HCT116 (cell line): ENCODE measurements around the gene RNF121. TPM values are rescaled to one million over a fixed set of nuclear protein-coding genes. Genes with fewer than 3 reads are reported as not detected.
"Not testable (repeated sequence)": the region's sequence is repeated elsewhere in the genome, so short reads cannot be mapped to it uniquely, and the experiment has no call there.

Experiments
- ATAC-seq: fragments of 200-7000 bp; cut with Tn5 transposase; 2 replicates; pipeline ENCODE4 v1.9.1; 2020; ENCODE audit warnings: mild to moderate bottlenecking, moderate library complexity
- BruUV-seq: library from RNA; stranded (reverse); fragments of 400-500 nt; replicated peaks from 2 replicates; lab custom pipeline; 2021; lab: Mats Ljungman, UMichigan
- CTCF ChIA-PET: fragments of 300-600 bp; sonication (Branson Sonifier 250); formaldehyde crosslinking; loops from one replicate; lab custom pipeline; 2021; ENCODE audit warnings: antibody characterized with exemption; lab: Charles Lee
- POLR2A ChIA-PET: fragments of 300-600, 350-600 bp; sonication (Branson Sonifier 250); formaldehyde crosslinking; loops from one replicate; lab custom pipeline; 2021; ENCODE audit warnings: antibody characterized with exemption; lab: Charles Lee
- RAD21 ChIA-PET, 2 experiments: fragments of 300-600 bp; sonication (Branson Sonifier 250); formaldehyde crosslinking; loops; one replicate each; lab custom pipeline; 2023; ENCODE audit warnings: low total read pairs in 2 of 2; ENCODE audit not compliant: uncharacterized antibody in 2 of 2, unreplicated experiment in 2 of 2, low non-redundant PET in 1 of 2; lab: Charles Lee
- DNase-seq: peaks from one replicate; pipeline ENCODE4 v3.0.0-alpha.2; 2010; ENCODE audit warnings: low read depth, low spot score
- H2AFZ ChIP-seq: fragments of 200-600 bp; shearing (Covaris generic), sonication (generic); 2 replicates; pipeline ENCODE4 v1.6.1; 2017; ENCODE audit warnings: low read depth, mixed run types, mixed read lengths, antibody characterized with exemption, low read length; ENCODE audit not compliant: poor library complexity, severe bottlenecking
- H3K27ac ChIP-seq: 2 replicates; pipeline ENCODE4 v1.5.1; 2012; ENCODE audit warnings: low read depth, low read length
- H3K27me3 ChIP-seq: fragments of 200-600 bp; sonication (generic); 2 replicates; pipeline ENCODE4 v1.6.1; 2016; ENCODE audit warnings: mixed run types, low read length, mixed read lengths; ENCODE audit not compliant: insufficient read depth
- H3K36me3 ChIP-seq, 2 experiments: fragments of 200-500 bp in 1 of 2; fragments of 200-600 bp in 1 of 2; sonication (Bioruptor generic) in 1 of 2; sonication (generic) in 1 of 2; 2 replicates each; pipeline versions ENCODE4 v1.5.1 to v1.6.1; 2014 to 2016; ENCODE audit warnings: low read length in 2 of 2, inconsistent platforms in 1 of 2, mixed read lengths in 1 of 2, mixed run types in 1 of 2; ENCODE audit not compliant: insufficient read depth in 2 of 2, control insufficient read depth in 1 of 2
- H3K4me1 ChIP-seq, 2 experiments: fragments of 200-600 bp in 1 of 2; sonication (generic) in 1 of 2; 2 replicates each; pipeline versions ENCODE4 v1.5.1 to v1.6.1; 2012 to 2017; ENCODE audit warnings: low read length in 2 of 2, inconsistent platforms in 1 of 2, mild to moderate bottlenecking in 1 of 2, mixed read lengths in 1 of 2, mixed run types in 1 of 2, moderate library complexity in 1 of 2; ENCODE audit not compliant: insufficient read depth in 2 of 2, control insufficient read depth in 1 of 2
- H3K4me2 ChIP-seq: fragments of 200-600 bp; sonication (generic); 2 replicates; pipeline ENCODE4 v1.6.1; 2017; ENCODE audit warnings: mixed run types, low read length, mixed read lengths
- H3K4me3 ChIP-seq, 2 experiments: fragments of 200-600 bp in 1 of 2; sonication (generic) in 1 of 2; replicated peaks in 1 of 2; 2 replicates each; pipeline ENCODE4 v1.5.1; 2011 to 2016; ENCODE audit warnings: low read length in 2 of 2, control low read depth in 1 of 2, low read depth in 1 of 2, mild to moderate bottlenecking in 1 of 2, mixed read lengths in 1 of 2, mixed run types in 1 of 2
- H3K79me2 ChIP-seq: fragments of 200-600 bp; sonication (generic); 2 replicates; pipeline ENCODE4 v1.6.1; 2017; ENCODE audit warnings: mild to moderate bottlenecking, mixed run types, low read length, moderate library complexity, mixed read lengths; ENCODE audit not compliant: insufficient read depth
- H3K9ac ChIP-seq: fragments of 200-600 bp; sonication (generic); 2 replicates; pipeline ENCODE4 v1.6.1; 2016; ENCODE audit warnings: low read length, mixed read lengths
- H3K9me2 ChIP-seq: fragments of 200-600 bp; sonication (generic), shearing (Covaris generic); 2 replicates; pipeline ENCODE4 v1.6.1; 2017; ENCODE audit warnings: mixed run types, mild to moderate bottlenecking, moderate library complexity; ENCODE audit not compliant: insufficient read depth
- H3K9me3 ChIP-seq, 2 experiments: fragments of 200-500 bp in 1 of 2; fragments of 200-600 bp in 1 of 2; sonication (Bioruptor generic) in 1 of 2; sonication (generic) in 1 of 2; 2 replicates each; pipeline ENCODE4 v1.6.1; 2014 to 2017; ENCODE audit warnings: low read length in 2 of 2, mixed read lengths in 2 of 2, inconsistent platforms in 1 of 2, low read depth in 1 of 2, mild to moderate bottlenecking in 1 of 2, mixed run types in 1 of 2, moderate library complexity in 1 of 2; ENCODE audit not compliant: control insufficient read depth in 1 of 2, insufficient read depth in 1 of 2
- H4K20me1 ChIP-seq: fragments of 200-600 bp; sonication (generic), shearing (Covaris generic); 2 replicates; pipeline ENCODE4 v1.6.1; 2017; ENCODE audit warnings: mixed run types, mild to moderate bottlenecking, moderate library complexity; ENCODE audit not compliant: insufficient read depth
- CEBPB ChIP-seq: IDR thresholded peaks from 2 replicates; pipeline ENCODE4 v1.6.1; 2012; ENCODE audit warnings: low read depth
- EGR1 ChIP-seq: IDR thresholded peaks from 2 replicates; pipeline ENCODE4 v1.6.1; 2012; ENCODE audit warnings: low read depth
- EZH2 ChIP-seq: fragments of 200-600 bp; sonication (generic); IDR thresholded peaks from 2 replicates; pipeline ENCODE4 v1.6.1; 2017; ENCODE audit warnings: antibody characterized with exemption, mixed run types
- FOSL1 ChIP-seq: IDR thresholded peaks from 2 replicates; pipeline ENCODE4 v1.6.1; 2012; ENCODE audit warnings: low read depth
- JUND ChIP-seq: IDR thresholded peaks from 2 replicates; pipeline ENCODE4 v1.6.1; 2012
- POLR2A ChIP-seq: IDR thresholded peaks from 2 replicates; pipeline ENCODE4 v1.7.0; 2011; ENCODE audit warnings: borderline replicate concordance; ENCODE audit not compliant: insufficient read depth, insufficient read length; ENCODE audit errors: extremely low read depth
- ZNF274 ChIP-seq: fragments of 200-500 bp; sonication (Bioruptor generic); IDR thresholded peaks from 2 replicates; pipeline ENCODE4 v1.6.1; 2014; ENCODE audit warnings: mild to moderate bottlenecking, low read depth, low read length, inconsistent platforms
- intact Hi-C: fragments of 100-400 bp; cut with micrococcal nuclease; formaldehyde crosslinking; loops from 2 replicates; pipeline ENCODE4 v1.10.0; 2022
- total RNA-seq: library from RNA; stranded (reverse); gene quantifications from one replicate; pipeline ENCODE4 v1.2.1, GENCODE V29; 2021; ENCODE audit not compliant: unreplicated experiment

RNF121 gene
- total RNA-seq, 1 experiment from 2014 or later, result 24.5 TPM

DNA sequence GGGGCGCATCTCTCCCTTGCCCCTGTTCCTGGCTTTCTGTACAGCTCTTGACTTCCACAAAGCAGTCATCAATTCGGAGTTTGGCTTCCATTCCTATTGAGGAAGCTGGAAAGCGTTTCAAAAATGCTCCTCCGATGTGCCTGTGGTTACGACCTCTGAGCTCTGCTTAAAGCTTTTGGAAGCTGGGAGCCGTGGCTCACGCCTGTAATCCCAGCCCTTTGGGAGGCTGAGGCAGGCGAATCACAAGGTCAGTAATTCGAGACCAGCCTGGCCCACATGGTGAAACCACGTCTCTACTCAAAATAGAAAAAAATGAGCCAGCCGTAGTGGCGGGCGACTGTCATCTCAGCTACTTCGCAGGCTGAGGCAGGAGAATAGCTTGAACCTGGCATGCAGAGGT lies 27.7 kb upstream of the RNF121 start:
- POLR2A ChIA-PET, H3K27me3 ChIP-seq, H3K4me2 ChIP-seq, intact Hi-C loops, BruUV-seq, H2AFZ ChIP-seq, CTCF ChIA-PET, RAD21 ChIA-PET, H3K4me3 ChIP-seq, H3K4me1 ChIP-seq, H3K36me3 ChIP-seq, H3K27ac ChIP-seq, H3K9me3 ChIP-seq, H3K79me2 ChIP-seq, H3K9me2 ChIP-seq, H3K9ac ChIP-seq, H4K20me1 ChIP-seq, DNase-seq, ATAC-seq: not testable (repeated sequence)

DNA sequence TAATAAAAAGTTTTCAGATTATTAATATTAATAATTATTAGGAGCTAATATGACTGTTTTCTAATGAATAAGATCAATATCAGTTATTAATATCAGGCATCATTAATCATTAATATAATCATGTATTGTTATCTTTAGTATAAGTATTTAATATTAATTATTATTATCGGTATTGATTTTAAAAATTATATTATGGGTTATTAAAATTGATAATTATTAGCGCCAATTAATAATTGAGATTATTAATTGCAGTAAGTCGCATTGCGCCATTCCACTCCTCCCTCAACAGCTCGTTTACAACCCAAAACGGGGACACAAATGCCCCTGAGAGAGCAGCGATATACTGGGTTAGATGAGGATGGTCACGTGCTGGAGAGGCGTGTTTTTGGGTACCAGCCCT lies 20.6 kb upstream of the RNF121 start:
- Histone ChIP-seq H3K9ac (no peak overlapping the region), H3K4me1 (no peaks in the 10 kb centered on the region), H3K4me3 (no peak overlapping the region), H3K4me2 (no peak overlapping the region), H3K27me3 (no peaks in the 10 kb centered on the region), H3K36me3 (no peaks in the 10 kb centered on the region), H4K20me1 (no peaks in the 10 kb centered on the region), H3K27ac (no peak overlapping the region), H2AFZ (no peak overlapping the region)
- ChIA-PET RAD21 (no interaction called here), POLR2A (no interaction called here)
- intact Hi-C loops, result no loop called here
- ATAC-seq, result no peak
- BruUV-seq, result no TSS peak
- TF ChIP-seq ZNF274, result no peak
- TF ChIP-seq JUND, result no peak
- TF ChIP-seq CEBPB, result no peak
- TF ChIP-seq FOSL1, result no peak
- no peak for TF ChIP-seq POLR2A
- no peak for TF ChIP-seq EGR1
- TF ChIP-seq EZH2, result no peak
- TF ChIP-seq, all 23 proteins: peak for 0
- no peak for DNase-seq
- Histone ChIP-seq H3K9me3 (no peaks in the 10 kb centered on the region), H3K9me2 (no peaks in the 10 kb centered on the region), H3K79me2 (no peaks in the 10 kb centered on the region)
- CTCF ChIA-PET, result no interaction called here

DNA sequence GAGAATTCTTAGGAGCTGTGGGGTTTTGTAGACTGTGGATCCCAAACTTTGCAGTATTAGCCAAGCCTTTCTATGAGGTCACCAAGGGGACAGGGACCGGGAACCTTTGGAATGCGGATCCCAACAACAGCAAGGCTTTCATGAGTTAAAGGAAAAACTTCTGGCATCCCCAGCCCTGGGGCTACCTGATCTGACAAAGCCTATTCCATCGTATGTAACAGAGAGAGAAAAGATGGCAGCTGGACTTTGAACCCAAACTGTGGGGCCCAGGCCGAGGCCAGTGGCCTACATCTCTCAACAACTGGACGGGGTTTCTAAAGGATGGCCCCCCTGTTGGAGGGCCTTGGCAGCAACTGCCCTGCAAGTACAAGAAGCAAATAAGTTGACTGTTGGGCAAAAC lies 18.1 kb upstream of the RNF121 start:
- H3K79me2 ChIP-seq, H3K9me3 ChIP-seq, POLR2A ChIA-PET, ATAC-seq, H3K4me3 ChIP-seq, H2AFZ ChIP-seq, H3K4me1 ChIP-seq, BruUV-seq, H3K36me3 ChIP-seq, H3K27ac ChIP-seq, CTCF ChIA-PET, H3K9me2 ChIP-seq, H3K4me2 ChIP-seq, RAD21 ChIA-PET, H3K27me3 ChIP-seq, DNase-seq, intact Hi-C loops, H4K20me1 ChIP-seq, H3K9ac ChIP-seq: not testable (repeated sequence)
